GM12872 (cell line): Measurements from ENCODE around the gene KRT74.

Experiments
- CTCF ChIP-seq: IDR thresholded peaks from 3 replicates; pipeline ENCODE4 v1.5.1; 2011; ENCODE audit warnings: low read depth, mild to moderate bottlenecking, low read length, moderate library complexity; ENCODE audit not compliant: insufficient read depth

KRT74 gene

GRCh38 chr12:52602552-52602951 is 28.9 kb upstream of the KRT74 start:
- TF ChIP-seq CTCF = no peak

- no peak for TF ChIP-seq CTCF
Observed at GRCh38 chr12:52601671-52602070, 28.0 kb upstream of the KRT74 start.

GRCh38 chr12:52600941-52601481 is 27.4 kb upstream of the KRT74 start, which contains the start of gene KRT72:
KRT72 (minus strand) TSS chr12:52601463; CDS start chr12:52601452, 11 bp downstream.
- no peak for TF ChIP-seq CTCF

- TF ChIP-seq CTCF = no peak
Observed at GRCh38 chr12:52600475-52600874, 26.8 kb upstream of the KRT74 start.

- no peak for TF ChIP-seq CTCF
Observed at GRCh38 chr12:52600071-52600470, 26.4 kb upstream of the KRT74 start.

- TF ChIP-seq CTCF = no peak
Observed at GRCh38 chr12:52598966-52599365, 25.3 kb upstream of the KRT74 start.

GRCh38 chr12:52591521-52591920 is 17.9 kb upstream of the KRT74 start:
- TF ChIP-seq CTCF = no peak

- no peak for TF ChIP-seq CTCF
Observed at GRCh38 chr12:52590021-52590420, 16.4 kb upstream of the KRT74 start.
